ENCODE data around the gene M6PR.

Gene M6PR

GRCh38 chr12:8897081-8897480 is 52.4 kb downstream of the M6PR start:
- Histone ChIP-seq H3K27me3 (replicated peaks in 2 of 5; ENCODE audit: control insufficient read depth in 4 of 5, insufficient read depth in 5 of 5, low read length in 4 of 5) (no peaks in the 10 kb centered on the region), H3K36me3 (ENCODE audit: control insufficient read depth in 4 of 4, insufficient read depth in 4 of 4, low read length in 3 of 4) (no peaks in the 10 kb centered on the region), H3K27ac (ENCODE audit: insufficient read depth in 1 of 2, low read depth in 1 of 2, low read length in 2 of 2, poor library complexity in 1 of 2, severe bottlenecking in 2 of 2) (no peak overlapping the region), H3K4me3 (ENCODE audit: control insufficient read depth in 1 of 7, extremely low read depth in 1 of 7, insufficient read depth in 4 of 7, low read depth in 2 of 7, low read length in 6 of 7) (no peak overlapping the region), H3K4me1 (ENCODE audit: control extremely low read depth in 1 of 4, control insufficient read depth in 4 of 4, insufficient read depth in 4 of 4, low read length in 3 of 4) (no peaks in the 10 kb centered on the region), H3K9me3 (ENCODE audit: control extremely low read depth in 1 of 5, control insufficient read depth in 4 of 5, insufficient read depth in 2 of 5, low read depth in 1 of 5, low read length in 4 of 5) (peaks cover 0 to 11% (median 0%) of the 10 kb centered on the region in 5 experiments)
- CTCF ChIA-PET: no interaction called here
- POLR2A ChIA-PET: no interaction called here
- 89% methylated on average over 4 of the region's 7 CpGs for WGBS (ENCODE audit: insufficient coverage)
- DNase-seq: no peak

- Histone ChIP-seq H3K4me1 (ENCODE audit: control extremely low read depth in 1 of 4, control insufficient read depth in 4 of 4, insufficient read depth in 4 of 4, low read length in 3 of 4) (peaks cover 0 to 2% (median 0%) of the 10 kb centered on the region in 4 experiments), H3K27ac (ENCODE audit: insufficient read depth in 1 of 2, low read depth in 1 of 2, low read length in 2 of 2, poor library complexity in 1 of 2, severe bottlenecking in 2 of 2) (no peak overlapping the region), H3K9me3 (ENCODE audit: control extremely low read depth in 1 of 5, control insufficient read depth in 4 of 5, insufficient read depth in 2 of 5, low read depth in 1 of 5, low read length in 4 of 5) (peaks cover 0 to 3% (median 0%) of the 10 kb centered on the region in 5 experiments), H3K36me3 (ENCODE audit: control insufficient read depth in 4 of 4, insufficient read depth in 4 of 4, low read length in 3 of 4) (no peaks in the 10 kb centered on the region), H3K4me3 (ENCODE audit: control insufficient read depth in 1 of 7, extremely low read depth in 1 of 7, insufficient read depth in 4 of 7, low read depth in 2 of 7, low read length in 6 of 7) (no peak overlapping the region), H3K27me3 (replicated peaks in 2 of 5; ENCODE audit: control insufficient read depth in 4 of 5, insufficient read depth in 5 of 5, low read length in 4 of 5) (no peaks in the 10 kb centered on the region)
- ChIA-PET POLR2A (no interaction called here), CTCF (interaction anchor here (1.0 kb wide), 1 partner anchor 239 kb away, joined by 3 read pairs; no protein-coding TSS in a partner anchor)
- no peak for DNase-seq
- no CpG with 5 or more reads among the region's 1 CpG for WGBS (ENCODE audit: insufficient coverage)
Observed at GRCh38 chr12:8894986-8895385, 54.5 kb downstream of the M6PR start.

- POLR2A ChIA-PET: no interaction called here
- Histone ChIP-seq H3K36me3 (ENCODE audit: control insufficient read depth in 4 of 4, insufficient read depth in 4 of 4, low read length in 3 of 4) (no peaks in the 10 kb centered on the region), H3K4me1 (ENCODE audit: control extremely low read depth in 1 of 4, control insufficient read depth in 4 of 4, insufficient read depth in 4 of 4, low read length in 3 of 4) (peaks cover 0 to 2% (median 0%) of the 10 kb centered on the region in 4 experiments), H3K27me3 (replicated peaks in 2 of 5; ENCODE audit: control insufficient read depth in 4 of 5, insufficient read depth in 5 of 5, low read length in 4 of 5) (no peaks in the 10 kb centered on the region), H3K27ac (ENCODE audit: insufficient read depth in 1 of 2, low read depth in 1 of 2, low read length in 2 of 2, poor library complexity in 1 of 2, severe bottlenecking in 2 of 2) (no peak overlapping the region), H3K4me3 (ENCODE audit: control insufficient read depth in 1 of 7, extremely low read depth in 1 of 7, insufficient read depth in 4 of 7, low read depth in 2 of 7, low read length in 6 of 7) (no peak overlapping the region), H3K9me3 (ENCODE audit: control extremely low read depth in 1 of 5, control insufficient read depth in 4 of 5, insufficient read depth in 2 of 5, low read depth in 1 of 5, low read length in 4 of 5) (peaks cover 0 to 3% (median 0%) of the 10 kb centered on the region in 5 experiments)
- CTCF ChIA-PET: interaction anchor here (1.0 kb wide), 1 partner anchor 239 kb away, joined by 3 read pairs; no protein-coding TSS in a partner anchor
- no peak for DNase-seq
Observed at GRCh38 chr12:8894378-8894777, 55.1 kb downstream of the M6PR start.

- no peak overlapping the region for H3K27ac ChIP-seq (ENCODE audit: insufficient read depth in 1 of 2, low read depth in 1 of 2, low read length in 2 of 2, poor library complexity in 1 of 2, severe bottlenecking in 2 of 2)
- DNase-seq: no peak
- peaks cover 0 to 2% (median 0%) of the 10 kb centered on the region in 5 experiments for H3K9me3 ChIP-seq (ENCODE audit: control extremely low read depth in 1 of 5, control insufficient read depth in 4 of 5, insufficient read depth in 2 of 5, low read depth in 1 of 5, low read length in 4 of 5)
- no peak overlapping the region for H3K4me3 ChIP-seq (ENCODE audit: control insufficient read depth in 1 of 7, extremely low read depth in 1 of 7, insufficient read depth in 4 of 7, low read depth in 2 of 7, low read length in 6 of 7)
- no peaks in the 10 kb centered on the region for H3K36me3 ChIP-seq (ENCODE audit: control insufficient read depth in 4 of 4, insufficient read depth in 4 of 4, low read length in 3 of 4)
- POLR2A ChIA-PET: no interaction called here
- no CpG with 5 or more reads among the region's 3 CpGs for WGBS (ENCODE audit: insufficient coverage)
- CTCF ChIA-PET: interaction anchor here (2.6 kb wide), 2 partner anchors 9 to 15 kb away, joined by 6 to 11 read pairs; no protein-coding TSS in a partner anchor
- peaks cover 0 to 2% (median 0%) of the 10 kb centered on the region in 4 experiments for H3K4me1 ChIP-seq (ENCODE audit: control extremely low read depth in 1 of 4, control insufficient read depth in 4 of 4, insufficient read depth in 4 of 4, low read length in 3 of 4)
- H3K27me3 ChIP-seq (replicated peaks in 2 of 5; ENCODE audit: control insufficient read depth in 4 of 5, insufficient read depth in 5 of 5, low read length in 4 of 5): no peaks in the 10 kb centered on the region
Observed at GRCh38 chr12:8891976-8892375, 57.5 kb downstream of the M6PR start.

Data from common myeloid progenitor, CD34-positive (primary cell).